KMS-11 (cell line): ENCODE results near the gene TLK2.
"Not testable (repeated sequence)": the region's sequence is repeated elsewhere in the genome, so short reads cannot be mapped to it uniquely, and the experiment has no call there.

Experiments
- H2AFZ ChIP-seq: fragments of 200-600 bp; sonication (generic); 2 replicates; pipeline ENCODE4 v1.6.1; 2016; ENCODE audit warnings: antibody characterized with exemption, mixed run types, low read depth
- H3K27ac ChIP-seq: fragments of 200-600 bp; sonication (generic); 2 replicates; pipeline ENCODE4 v1.6.1; 2016; ENCODE audit warnings: mild to moderate bottlenecking, mixed run types
- H3K27me3 ChIP-seq: fragments of 200-600 bp; sonication (generic); 2 replicates; pipeline ENCODE4 v1.6.1; 2017; ENCODE audit warnings: mild to moderate bottlenecking, low read depth, mixed run types, moderate library complexity; ENCODE audit not compliant: insufficient read depth
- H3K36me3 ChIP-seq: fragments of 200-600 bp; sonication (generic); 2 replicates; pipeline ENCODE4 v1.6.1; 2017; ENCODE audit warnings: mild to moderate bottlenecking, mixed run types; ENCODE audit not compliant: insufficient read depth
- H3K4me1 ChIP-seq: fragments of 200-600 bp; sonication (generic); 2 replicates; pipeline ENCODE4 v1.6.1; 2016; ENCODE audit warnings: mild to moderate bottlenecking, low read depth, mixed run types; ENCODE audit not compliant: poor library complexity, severe bottlenecking
- H3K4me2 ChIP-seq: fragments of 200-600 bp; sonication (generic); 2 replicates; pipeline ENCODE4 v1.7.0; 2016; ENCODE audit warnings: mild to moderate bottlenecking, mixed run types
- H3K4me3 ChIP-seq: fragments of 200-600 bp; sonication (generic); IDR thresholded peaks from 2 replicates; pipeline ENCODE4 v1.6.1; 2017; ENCODE audit warnings: low read depth, low read length, mixed read lengths; ENCODE audit not compliant: insufficient read depth
- H3K79me2 ChIP-seq: fragments of 200-600 bp; sonication (generic); 2 replicates; pipeline ENCODE4 v1.6.1; 2016; ENCODE audit warnings: low read depth, mixed run types; ENCODE audit not compliant: insufficient read depth
- H3K9ac ChIP-seq: fragments of 200-600 bp; sonication (generic); 2 replicates; pipeline ENCODE4 v1.6.1; 2016; ENCODE audit warnings: mild to moderate bottlenecking, mixed run types
- H4K20me1 ChIP-seq: fragments of 200-600 bp; sonication (generic); 2 replicates; pipeline ENCODE4 v1.6.1; 2016; ENCODE audit warnings: mild to moderate bottlenecking, mixed run types; ENCODE audit not compliant: insufficient read depth
- CTCF ChIP-seq: fragments of 200-600 bp; sonication (generic); conservative IDR thresholded peaks from 2 replicates; pipeline ENCODE4 v1.6.1; 2017; ENCODE audit warnings: low read depth, mild to moderate bottlenecking, antibody characterized with exemption, low read length, moderate library complexity, mixed read lengths

TLK2 gene

GRCh38 chr17:62536557-62536956 is 57.9 kb downstream of the TLK2 start:
- H3K27me3 ChIP-seq, H2AFZ ChIP-seq, H3K36me3 ChIP-seq, H3K4me3 ChIP-seq, H3K79me2 ChIP-seq, H3K27ac ChIP-seq, H3K4me2 ChIP-seq, H3K9ac ChIP-seq, H4K20me1 ChIP-seq, H3K4me1 ChIP-seq: not testable (repeated sequence)

GRCh38 chr17:62541073-62541472 is 62.4 kb downstream of the TLK2 start:
- H3K27me3 ChIP-seq, H3K27ac ChIP-seq, H3K4me2 ChIP-seq, H3K79me2 ChIP-seq, H2AFZ ChIP-seq, H3K36me3 ChIP-seq, H3K4me3 ChIP-seq, H4K20me1 ChIP-seq, H3K9ac ChIP-seq, H3K4me1 ChIP-seq: not testable (repeated sequence)

GRCh38 chr17:62543278-62543775 is 64.7 kb downstream of the TLK2 start:
- not testable (repeated sequence) for H3K4me1 ChIP-seq, H2AFZ ChIP-seq, H3K4me3 ChIP-seq, H3K9ac ChIP-seq, H3K27ac ChIP-seq, H3K79me2 ChIP-seq, H4K20me1 ChIP-seq, H3K36me3 ChIP-seq, H3K4me2 ChIP-seq, H3K27me3 ChIP-seq

- not testable (repeated sequence) for H3K4me1 ChIP-seq, H3K27me3 ChIP-seq, H3K4me2 ChIP-seq, H2AFZ ChIP-seq, H3K9ac ChIP-seq, H3K4me3 ChIP-seq, H3K27ac ChIP-seq, H3K36me3 ChIP-seq, H4K20me1 ChIP-seq, H3K79me2 ChIP-seq
Observed at GRCh38 chr17:62546066-62546465, 67.4 kb downstream of the TLK2 start.

- not testable (repeated sequence) for H3K36me3 ChIP-seq, H3K9ac ChIP-seq, H3K79me2 ChIP-seq, H3K27me3 ChIP-seq, H2AFZ ChIP-seq, H3K4me3 ChIP-seq, H4K20me1 ChIP-seq
- Histone ChIP-seq H3K4me1 (peaks cover 14% of the 10 kb centered on the region), H3K27ac (peak overlapping the region; percentile 23), H3K4me2 (peak overlapping the region; percentile 79; the same call in 1 of the 2 replicates)
- peak; percentile 70 for TF ChIP-seq CTCF
Observed at GRCh38 chr17:62552851-62553659, 74.4 kb downstream of the TLK2 start.

GRCh38 chr17:62557532-62557931 is 78.9 kb downstream of the TLK2 start:
- H3K9ac ChIP-seq, H3K36me3 ChIP-seq, H3K4me2 ChIP-seq, H3K4me3 ChIP-seq, H3K79me2 ChIP-seq, H2AFZ ChIP-seq, H4K20me1 ChIP-seq, H3K27ac ChIP-seq, H3K27me3 ChIP-seq: not testable (repeated sequence)
- H3K4me1 ChIP-seq: peaks cover 11% of the 10 kb centered on the region

GRCh38 chr17:62558941-62559340 is 80.3 kb downstream of the TLK2 start:
- H3K9ac ChIP-seq, H3K27me3 ChIP-seq, H2AFZ ChIP-seq, H4K20me1 ChIP-seq, H3K4me3 ChIP-seq, H3K4me2 ChIP-seq, H3K27ac ChIP-seq, H3K79me2 ChIP-seq, H3K36me3 ChIP-seq, H3K4me1 ChIP-seq: not testable (repeated sequence)

GRCh38 chr17:62560971-62561370 is 82.3 kb downstream of the TLK2 start:
- H3K4me1 ChIP-seq, H3K79me2 ChIP-seq, H3K4me3 ChIP-seq, H3K27ac ChIP-seq, H3K4me2 ChIP-seq, H3K9ac ChIP-seq, H4K20me1 ChIP-seq, H2AFZ ChIP-seq, H3K36me3 ChIP-seq, H3K27me3 ChIP-seq: not testable (repeated sequence)
